CD4-positive, alpha-beta T cell treated with Interleukin-21 for 1 hour (primary cell): ENCODE measurements around the gene RBMS3.
"Not testable (repeated sequence)": the region's sequence is repeated elsewhere in the genome, so short reads cannot be mapped to it uniquely, and the experiment has no call there.

Experiments used
- DNase-seq: peaks from one replicate; pipeline ENCODE4 v3.0.0-alpha.2; 2020

The RBMS3 gene

DNA sequence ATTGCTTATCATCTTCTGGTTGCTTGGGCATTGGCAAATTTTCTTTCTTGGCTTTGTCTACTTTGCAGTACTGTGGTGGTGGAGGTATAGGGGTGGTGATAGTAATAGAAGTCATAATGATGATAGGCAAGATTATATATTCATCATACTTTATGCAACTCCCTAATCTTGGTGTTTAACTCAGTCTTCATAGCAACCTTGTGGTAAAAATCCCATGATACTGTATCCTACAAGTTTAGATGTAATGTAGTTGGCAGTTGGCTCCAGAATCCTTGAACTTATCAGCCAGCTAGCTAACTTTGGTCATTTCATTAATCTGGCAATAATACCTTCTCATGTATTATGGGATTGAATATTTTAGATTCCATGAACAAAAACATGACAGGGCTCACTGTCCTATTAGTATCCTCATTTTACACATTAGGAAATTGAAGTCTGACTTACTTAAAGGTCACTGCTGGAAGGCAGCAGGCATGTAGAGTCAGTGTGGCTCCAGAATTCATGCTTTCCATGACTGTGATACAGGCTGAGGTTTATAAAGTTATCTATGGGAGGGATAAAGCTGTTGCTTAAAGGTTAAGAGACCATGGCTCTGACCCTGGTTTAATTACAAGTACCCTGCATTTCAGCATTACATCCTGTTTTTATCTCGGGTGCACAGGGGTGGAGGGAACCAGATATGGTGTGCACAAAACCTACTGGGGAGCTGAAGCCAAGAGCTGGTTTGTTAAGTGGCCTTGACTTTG, 33.3 kb downstream of the RBMS3 start:
- DNase-seq = no peak

DNA sequence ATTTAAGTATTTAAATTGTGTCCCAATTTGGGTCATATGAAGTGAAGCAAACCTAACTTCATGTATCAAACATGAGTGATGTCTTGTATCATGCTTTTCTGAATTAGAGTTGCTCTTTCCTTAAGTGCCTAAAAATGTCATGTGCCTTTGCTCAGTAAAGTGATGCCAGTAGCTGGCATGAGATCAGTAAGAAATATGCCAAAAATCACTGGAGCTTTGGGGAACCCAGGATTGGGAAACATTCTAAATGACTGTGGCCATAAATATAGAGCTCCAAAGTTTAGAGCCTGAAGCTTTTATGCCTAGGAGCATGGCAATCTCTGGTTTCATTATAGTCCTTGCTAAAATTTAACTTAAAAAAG, 33.8 kb downstream of the RBMS3 start:
- DNase-seq = no peak

GRCh38 chr3:29317659-29318173, 36.8 kb downstream of the RBMS3 start:
- DNase-seq = no peak

DNA sequence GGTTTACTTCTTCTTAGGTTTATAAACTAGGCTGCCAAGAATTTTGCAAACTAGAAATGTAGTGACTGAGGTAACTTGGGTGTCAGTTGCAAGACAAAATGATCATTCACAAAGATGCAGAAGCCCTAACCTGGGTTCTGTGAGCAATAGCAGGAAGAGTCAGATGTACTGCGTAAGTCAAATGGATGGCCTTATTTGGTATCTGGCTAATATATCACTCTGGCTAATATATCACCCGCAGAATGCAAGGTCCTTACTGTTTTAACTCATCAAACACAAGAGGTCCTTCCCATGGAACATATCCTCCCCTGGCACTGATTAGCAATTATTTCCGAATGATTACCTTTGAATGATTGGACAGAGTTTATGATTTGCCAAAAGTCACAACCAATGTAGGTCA, 37.4 kb downstream of the RBMS3 start:
- DNase-seq = no peak

GRCh38 chr3:29319262-29319661, 38.4 kb downstream of the RBMS3 start:
- no peak for DNase-seq

- DNase-seq = no peak
These were observed 38.9 kb downstream of the RBMS3 start for GRCh38 chr3:29319798-29320197.

GRCh38 chr3:29322586-29322985, 41.7 kb downstream of the RBMS3 start:
- no peak for DNase-seq

- no peak for DNase-seq
These were observed 43.3 kb downstream of the RBMS3 start for GRCh38 chr3:29324180-29324651.

DNA sequence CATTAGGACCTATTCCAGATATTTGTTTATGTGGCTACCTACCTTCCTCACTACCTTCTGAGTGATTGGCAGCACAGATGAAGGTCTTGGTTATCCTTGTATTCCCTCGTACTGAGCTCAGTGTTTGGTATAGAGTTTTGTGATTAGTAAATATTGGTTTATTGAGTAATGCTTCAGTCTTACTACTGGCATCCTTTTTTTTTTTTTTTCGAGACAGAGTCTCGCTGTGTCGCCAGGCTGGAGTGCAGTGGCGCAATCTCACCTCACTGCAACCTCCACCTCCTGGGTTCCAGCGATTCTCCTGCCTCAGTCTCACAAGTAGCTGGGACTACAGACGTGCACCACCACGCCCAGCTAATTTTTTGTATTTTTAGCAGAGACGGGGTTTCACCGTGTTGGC, 45.7 kb downstream of the RBMS3 start:
- not testable (repeated sequence) for DNase-seq

DNA sequence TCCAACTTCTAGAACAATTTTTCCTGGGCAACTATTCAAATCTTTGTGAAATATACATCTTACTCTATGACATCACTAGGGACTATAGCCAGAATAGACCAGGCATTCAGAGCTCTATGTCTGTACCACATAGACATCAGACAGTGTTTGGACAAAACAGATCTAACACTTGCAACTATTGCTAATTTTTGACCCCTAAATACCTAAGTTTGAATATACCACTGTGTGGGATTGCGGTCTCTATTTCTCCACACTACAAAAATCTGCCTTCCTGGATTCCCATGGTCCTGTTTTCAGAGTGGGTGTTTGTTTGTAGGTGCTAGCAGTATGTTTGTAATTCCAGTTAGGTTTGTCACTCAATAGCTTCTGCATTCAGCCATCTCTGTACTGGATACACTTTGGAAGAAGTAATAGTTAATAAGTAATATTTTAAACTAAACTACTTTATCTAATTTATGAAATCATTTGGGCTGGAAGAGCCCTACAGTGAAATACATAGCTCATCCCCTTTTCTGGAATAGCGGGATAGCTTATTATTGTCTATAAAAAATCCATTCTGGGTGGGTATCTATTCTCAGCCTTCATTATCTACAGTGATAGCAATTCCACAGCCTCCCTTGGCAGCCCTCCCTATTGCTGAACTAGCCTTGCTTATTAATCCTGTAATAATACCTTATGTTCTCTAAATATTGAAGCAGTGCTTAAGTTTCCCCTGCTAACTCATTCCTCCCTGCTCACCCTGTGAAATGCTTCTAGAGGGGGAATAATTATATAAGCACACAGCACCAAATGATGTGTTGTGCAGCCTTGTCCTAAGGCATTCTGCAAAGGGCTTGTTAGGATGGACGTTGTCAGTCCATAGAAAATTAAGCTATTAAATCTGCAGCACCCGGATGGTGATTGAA, 49.4 kb downstream of the RBMS3 start:
- DNase-seq = no peak

- DNase-seq = no peak
These were observed 50.2 kb downstream of the RBMS3 start for GRCh38 chr3:29331035-29331434.

- no peak for DNase-seq
These were observed 50.8 kb downstream of the RBMS3 start for GRCh38 chr3:29331456-29332194.

DNA sequence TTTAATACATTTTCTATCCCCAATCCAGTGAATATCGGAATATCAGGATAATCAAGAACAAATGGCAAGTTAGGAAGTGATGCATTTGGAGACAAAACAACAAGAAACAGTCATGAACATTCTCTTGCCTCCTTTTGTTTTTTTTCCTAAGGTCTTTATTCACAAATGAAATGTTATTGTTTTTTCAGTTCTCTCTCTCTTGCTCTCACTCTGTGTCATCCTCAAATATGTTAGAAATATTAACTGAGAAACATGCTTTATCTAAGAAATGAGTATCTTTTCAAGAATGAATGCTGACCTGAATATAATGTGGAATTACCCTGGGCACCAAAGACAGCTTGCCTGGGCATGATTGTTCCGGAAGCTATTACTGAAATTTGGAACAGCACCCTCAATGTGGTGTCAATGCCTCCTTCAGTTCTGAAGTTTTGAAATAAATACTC, 51.3 kb downstream of the RBMS3 start:
- no peak for DNase-seq

- DNase-seq = no peak
These were observed 52.7 kb downstream of the RBMS3 start for GRCh38 chr3:29333576-29333975.

GRCh38 chr3:29334706-29335105, 53.8 kb downstream of the RBMS3 start:
- no peak for DNase-seq

- no peak for DNase-seq
These were observed 54.6 kb downstream of the RBMS3 start for GRCh38 chr3:29335438-29335837.

GRCh38 chr3:29335943-29336342, 55.1 kb downstream of the RBMS3 start:
- DNase-seq = no peak

- no peak for DNase-seq
These were observed 56.7 kb downstream of the RBMS3 start for GRCh38 chr3:29337565-29337964.

DNA sequence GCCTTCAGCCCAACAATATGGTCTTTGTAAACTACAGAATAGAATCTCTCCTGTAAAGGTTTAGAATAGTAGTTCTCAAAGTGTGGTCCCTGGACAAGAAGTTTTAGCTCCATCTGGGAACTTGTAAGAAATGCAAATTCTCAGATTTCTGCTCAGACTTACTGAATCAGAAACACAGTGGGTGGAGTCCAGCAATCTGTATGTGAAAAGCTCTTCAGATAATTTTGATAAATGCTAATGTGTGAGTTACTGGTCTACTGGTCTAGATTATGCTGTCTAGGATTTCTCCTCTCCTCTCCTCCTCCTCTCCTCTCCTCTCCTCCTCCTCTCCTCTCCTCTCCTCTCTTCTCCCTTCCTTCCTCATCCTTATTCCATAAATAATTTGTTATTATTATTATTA, 57.5 kb downstream of the RBMS3 start:
- no peak for DNase-seq

DNA sequence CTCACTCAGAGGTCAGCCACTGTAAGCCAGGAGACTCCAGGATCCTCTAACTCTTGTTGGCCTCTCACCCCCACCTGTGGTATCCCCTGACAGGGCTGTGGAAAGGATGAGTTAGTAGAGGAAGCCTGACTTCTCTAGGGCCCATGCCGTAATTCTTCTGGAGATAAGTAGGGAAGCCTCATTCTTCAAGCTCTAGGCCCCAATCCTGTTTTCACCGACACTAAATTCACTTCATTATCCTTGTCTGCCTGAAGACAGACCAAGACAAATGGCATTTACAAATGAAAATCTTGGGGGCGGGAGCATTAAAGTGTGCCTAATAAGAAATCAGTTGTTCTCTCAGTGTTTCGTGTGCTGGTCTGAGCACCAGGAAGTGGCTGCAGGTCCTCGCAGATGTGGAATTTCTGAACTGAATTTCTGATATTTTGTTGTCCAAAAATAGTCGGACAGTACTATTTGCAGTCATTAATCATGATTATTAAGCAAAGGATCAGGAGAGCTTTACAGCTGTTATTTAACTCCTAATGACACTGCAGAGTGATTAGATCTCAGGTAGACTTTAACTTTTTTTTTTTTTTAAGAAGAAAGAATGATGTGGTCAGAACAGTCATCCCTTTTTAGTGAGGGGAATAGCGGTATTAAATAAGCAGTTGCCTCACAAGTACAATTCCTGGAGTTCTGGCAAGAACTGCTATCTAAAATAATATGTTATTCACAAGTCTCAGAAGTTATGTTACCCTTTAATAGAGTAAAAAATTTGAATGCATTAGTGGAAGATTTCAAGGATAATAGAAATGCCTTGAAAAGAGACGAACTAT, 58.4 kb downstream of the RBMS3 start:
- no peak for DNase-seq

DNA sequence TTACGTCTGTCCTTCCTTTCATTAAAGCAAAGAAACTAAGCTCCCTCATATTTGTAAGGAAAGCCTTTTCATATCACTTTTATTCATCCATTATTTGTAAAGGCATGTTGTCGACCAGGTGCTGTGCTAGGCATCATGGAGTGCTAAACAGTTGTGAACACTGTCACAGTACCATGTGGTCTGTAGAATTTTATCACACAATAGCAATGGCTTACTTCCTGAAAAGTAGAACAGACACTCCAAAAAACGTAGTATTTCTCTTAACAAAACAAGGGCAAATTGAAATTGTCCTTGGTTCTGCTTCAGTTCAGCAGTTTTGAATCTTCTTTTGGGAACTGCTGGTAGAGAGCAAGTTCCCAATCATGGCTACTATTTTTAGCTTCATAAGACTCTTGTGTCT, 63.3 kb downstream of the RBMS3 start:
- no peak for DNase-seq

- no peak for DNase-seq
These were observed 64.1 kb downstream of the RBMS3 start for GRCh38 chr3:29344935-29345334.
